Testis (tissue), 3 donors: ENCODE data around the gene TELO2. TPM values are rescaled to one million over a fixed set of nuclear protein-coding genes. Genes with fewer than 3 reads are reported as not detected.
A peak's percentile ranks its signal among the peaks of the same experiment; 100 is the strongest.

Source experiments
- DNase-seq: peaks from one replicate; pipeline ENCODE4 v3.0.0-alpha.2; 2019
- H3K27ac ChIP-seq, 2 donors: fragments of 200-600 bp; sonication (generic); one replicate each; pipeline ENCODE4 v1.5.1; 2019
- H3K27me3 ChIP-seq: fragments of 200-600 bp; sonication (generic); one replicate; pipeline ENCODE4 v1.5.1; 2019
- H3K36me3 ChIP-seq: fragments of 200-600 bp; sonication (generic); one replicate; pipeline ENCODE4 v1.5.1; 2017; ENCODE audit warnings: low read depth; ENCODE audit errors: missing control alignments
- H3K4me1 ChIP-seq: fragments of 200-600 bp; sonication (generic); one replicate; pipeline ENCODE4 v1.5.1; 2019
- H3K4me3 ChIP-seq, 2 donors: fragments of 200-600 bp; sonication (generic); one replicate each; pipeline ENCODE4 v1.5.1; 2017 to 2019
- H3K9me3 ChIP-seq: fragments of 200-600 bp; sonication (generic); one replicate; pipeline ENCODE4 v1.5.1; 2017
- CTCF ChIP-seq, 3 experiments: fragments of 450-650 bp in 2 of 3; fragments of 200-600 bp in 1 of 3; sonication (generic) in 1 of 3; IDR thresholded peaks; one replicate each; pipeline ENCODE4 v1.5.1; 2016 to 2019; ENCODE audit warnings: antibody characterized with exemption in 3 of 3, mild to moderate bottlenecking in 2 of 3, moderate library complexity in 1 of 3
- POLR2A ChIP-seq: fragments of 450-650 bp; IDR thresholded peaks from one replicate; pipeline ENCODE4 v1.6.1; 2017; ENCODE audit warnings: antibody characterized with exemption, mild to moderate bottlenecking, moderate library complexity
- WGBS, 2 donors: methylation state at CpG; one replicate each; pipeline ENCODE4 v1.1.5; 2018; 5-methylcytosine and 5-hydroxymethylcytosine counted together
- intact Hi-C: fragments of 100-400 bp; cut with DNase I; formaldehyde crosslinking; loops from one replicate; pipeline ENCODE4 v1.15.1; 2023; ENCODE audit warnings: low total_unique reads
- polyA plus RNA-seq: library from polyadenylated mRNA; stranded (reverse); fragments of 350-450 nt; fragmentation: Illumina TruSeq; extraction: RNeasy Lipid Tissue Mini Kit (QIAGEN cat#74804); gene quantifications from one replicate; pipeline ENCODE4 v1.2.3, GENCODE V29; 2014; ENCODE audit warnings: low read depth, low replicate concordance; ENCODE audit not compliant: insufficient read depth
- total RNA-seq, 2 donors: library from RNA; depleted of rRNA; stranded (reverse); fragments of >200 nt; gene quantifications; one replicate each; pipeline ENCODE4 v1.2.3, GENCODE V29; 2016

The TELO2 gene
- total and polyA plus RNA-seq, 3 donors from 2014 or later = 25.7 to 46.0 (median 45.2) TPM

DNA sequence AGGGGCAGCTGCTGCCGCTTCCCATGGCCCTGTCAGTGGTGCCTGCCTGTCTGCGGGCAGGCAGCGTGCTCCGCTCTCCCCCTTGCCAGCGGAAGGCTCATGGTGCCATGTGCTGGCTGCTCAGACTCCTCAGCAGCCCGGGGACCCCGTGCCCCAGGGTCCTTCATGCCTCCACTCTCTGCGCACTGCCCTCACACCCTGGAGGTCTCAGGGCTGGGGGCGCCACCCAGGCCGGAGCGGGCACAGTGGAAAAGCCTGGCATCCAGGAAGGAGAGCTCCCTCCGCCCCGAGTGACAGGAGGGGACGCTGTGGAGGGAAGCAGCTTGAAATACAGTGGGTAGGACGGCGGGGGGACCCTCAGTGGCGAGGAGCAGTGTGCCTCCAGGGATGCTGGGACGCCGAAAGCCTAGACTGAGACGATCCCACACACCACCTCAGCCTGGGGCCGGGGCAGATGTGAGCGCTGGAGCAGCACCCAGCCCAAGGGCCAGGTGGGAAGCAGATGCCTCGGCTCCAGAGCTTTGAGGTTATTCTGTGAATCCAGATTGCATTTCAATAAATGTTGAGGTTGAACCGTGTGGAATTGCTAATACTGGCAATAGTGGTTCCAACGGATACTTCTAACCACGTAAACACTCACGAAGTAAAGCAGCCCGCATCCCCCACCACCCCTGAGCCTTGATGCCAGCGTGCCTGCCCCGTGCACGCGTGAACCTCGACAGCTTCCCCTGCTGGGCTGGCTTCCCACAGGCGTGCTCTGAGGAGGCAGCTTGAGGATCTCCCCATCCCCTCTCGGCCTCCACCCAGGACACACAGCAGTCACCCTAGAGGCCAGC lies 46.8 kb downstream of the TELO2 start:
- 91 to 98% methylated on average over 12 to 35 of the region's 35 CpGs for WGBS, 2 donors
- intact Hi-C loops = loop anchor here (10.0 kb wide), 1 partner anchor 75 kb away; the partner anchor contains the start of genes CRAMP1 and IFT140
- no peaks in the 10 kb centered on the region for H3K9me3 ChIP-seq
- TF ChIP-seq POLR2A = no peak
- TF ChIP-seq CTCF (IDR thresholded peaks at IDR 0.05) = no peak
- H3K36me3 ChIP-seq = no peaks in the 10 kb centered on the region
- H3K4me1 ChIP-seq = peaks cover 16% of the 10 kb centered on the region
- H3K27me3 ChIP-seq = no peaks in the 10 kb centered on the region
- no peak overlapping the region for H3K4me3 ChIP-seq
- no peak overlapping the region for H3K27ac ChIP-seq
- DNase-seq = no peak

GRCh38 chr16:1540556-1540855 lies 47.3 kb downstream of the TELO2 start:
- H3K36me3 ChIP-seq = no peaks in the 10 kb centered on the region
- H3K4me3 ChIP-seq = no peak overlapping the region
- no peak overlapping the region for H3K27ac ChIP-seq
- no peaks in the 10 kb centered on the region for H3K27me3 ChIP-seq
- no peaks in the 10 kb centered on the region for H3K9me3 ChIP-seq
- intact Hi-C loops = no loop called here
- WGBS, 2 donors = 69 to 98% methylated on average over 3 to 8 of the region's 8 CpGs
- DNase-seq = no peak
- H3K4me1 ChIP-seq = peaks cover 16% of the 10 kb centered on the region
- TF ChIP-seq POLR2A = no peak
- TF ChIP-seq CTCF (IDR thresholded peaks at IDR 0.05) = no peak

DNA sequence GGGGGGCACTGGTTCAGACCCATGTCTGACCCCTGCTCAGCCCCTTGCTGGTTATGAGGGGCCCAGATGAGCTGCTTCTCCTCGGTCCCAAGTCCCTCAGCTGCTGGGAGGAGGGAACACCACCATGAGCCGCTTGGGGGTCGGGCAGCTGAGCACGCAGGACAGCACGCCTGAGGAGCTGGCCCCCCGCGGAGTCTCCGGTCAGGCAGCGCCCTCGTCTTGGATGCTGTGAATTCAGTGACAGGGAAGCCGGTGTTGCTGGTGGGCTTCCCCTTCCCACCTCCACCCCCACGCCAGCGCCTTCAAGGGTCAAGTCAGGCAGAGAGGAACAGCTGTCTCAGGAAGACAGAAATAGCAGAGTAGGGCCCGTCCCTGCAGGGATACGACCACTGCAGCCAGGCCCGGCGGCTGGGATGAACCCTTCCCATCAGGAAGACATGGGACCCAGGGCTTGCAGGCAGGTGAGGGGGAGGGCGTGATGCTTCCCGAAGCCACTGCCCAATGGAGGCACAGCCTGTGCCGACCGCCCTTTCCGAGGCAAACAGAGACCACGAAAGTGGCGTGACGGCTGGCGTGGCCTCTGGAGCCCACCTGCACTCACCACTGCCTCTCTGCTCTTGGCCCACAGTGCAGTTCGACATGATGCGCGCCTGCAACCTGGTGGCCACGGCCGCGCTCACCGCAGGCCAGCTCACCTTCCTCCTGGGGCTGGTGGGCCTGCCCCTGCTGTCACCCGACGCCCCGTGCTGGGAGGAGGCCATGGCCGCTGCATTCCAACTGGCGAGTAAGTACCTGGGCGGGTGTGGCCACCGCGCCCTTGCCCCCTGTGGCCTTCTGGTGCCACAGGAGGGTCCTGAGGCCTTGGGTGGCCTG lies 48.4 kb downstream of the TELO2 start:
- no peak for TF ChIP-seq CTCF (IDR thresholded peaks at IDR 0.05)
- no peak for TF ChIP-seq POLR2A
- Histone ChIP-seq H3K4me1 (peaks cover 25% of the 10 kb centered on the region), H3K27ac (no peak overlapping the region), H3K36me3 (no peaks in the 10 kb centered on the region), H3K27me3 (no peaks in the 10 kb centered on the region), H3K9me3 (no peaks in the 10 kb centered on the region), H3K4me3 (no peak overlapping the region)
- 89% methylated on average over 34 of the region's 41 CpGs; no CpG with 5 or more reads in 1 of the 2 donors for WGBS, 2 donors
- DNase-seq = no peak
- intact Hi-C loops = no loop called here

DNA sequence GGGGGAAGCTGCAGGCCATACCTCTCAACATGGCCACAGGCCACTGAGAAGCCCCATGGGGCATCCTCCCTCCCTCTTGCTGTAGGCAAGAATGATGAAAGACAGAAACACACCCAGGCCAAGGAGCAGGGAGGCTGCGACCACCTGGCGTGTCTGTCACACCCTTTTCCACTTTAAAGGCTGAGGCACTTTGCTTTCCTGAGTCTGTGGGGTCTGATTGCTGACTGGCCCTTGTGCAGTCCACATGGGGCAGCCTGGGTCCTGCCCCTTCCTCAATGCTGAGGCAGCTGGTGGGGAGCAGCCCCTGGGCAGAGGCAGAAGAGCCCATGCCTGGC lies 49.0 kb downstream of the TELO2 start:
- no peaks in the 10 kb centered on the region for H3K36me3 ChIP-seq
- H3K27me3 ChIP-seq = no peaks in the 10 kb centered on the region
- no peak overlapping the region for H3K4me3 ChIP-seq
- peaks cover 29% of the 10 kb centered on the region for H3K4me1 ChIP-seq
- H3K27ac ChIP-seq = peak overlapping the region in 1 of 2 donors; percentile 42
- H3K9me3 ChIP-seq = no peaks in the 10 kb centered on the region
- TF ChIP-seq POLR2A (no peak), CTCF (IDR thresholded peaks at IDR 0.05) (no peak)
- no peak for DNase-seq
- intact Hi-C loops = no loop called here
- WGBS, 2 donors = 100% methylated on average over 1 to 2 of the region's 2 CpGs
